SU-DHL-6 (cell line): Measurements from ENCODE around the gene CEP128.

ENCODE experiments used
- H2AFZ ChIP-seq: fragments of 200-600 bp; sonication (generic); 2 replicates; pipeline ENCODE4 v1.6.1; 2014; ENCODE audit warnings: low read depth, mild to moderate bottlenecking, moderate library complexity, mixed read lengths, antibody characterized with exemption, low read length; ENCODE audit not compliant: severe bottlenecking
- H3F3A ChIP-seq: fragments of 200-600 bp; shearing (Covaris generic); 2 replicates; pipeline ENCODE4 v1.6.0; 2016; ENCODE audit warnings: antibody characterized with exemption, mild to moderate bottlenecking; ENCODE audit not compliant: insufficient read depth
- H3K27ac ChIP-seq: fragments of 200-600 bp; sonication (generic); 2 replicates; pipeline ENCODE4 v1.5.1; 2016; ENCODE audit warnings: low read depth, mild to moderate bottlenecking, low read length, moderate library complexity, mixed read lengths
- H3K27me3 ChIP-seq: fragments of 200-600 bp; sonication (generic), shearing (Covaris generic); 2 replicates; pipeline ENCODE4 v1.6.0; 2014; ENCODE audit warnings: mild to moderate bottlenecking, low read length
- H3K36me3 ChIP-seq: fragments of 200-600 bp; sonication (generic); 2 replicates; pipeline ENCODE4 v1.6.1; 2014; ENCODE audit warnings: mild to moderate bottlenecking, low read length, mixed read lengths
- H3K4me2 ChIP-seq: fragments of 300-600, 200-600 bp; shearing (Covaris generic), sonication (generic); 2 replicates; pipeline ENCODE4 v1.6.0; 2014; ENCODE audit warnings: low read length, low read depth, mild to moderate bottlenecking; ENCODE audit not compliant: poor library complexity, severe bottlenecking
- H3K4me3 ChIP-seq: fragments of 200-600 bp; sonication (generic); 2 replicates; pipeline ENCODE4 v1.5.1; 2014; ENCODE audit warnings: antibody characterized with exemption, low read length, mild to moderate bottlenecking, mixed read lengths; ENCODE audit not compliant: insufficient read depth, poor library complexity, severe bottlenecking
- H3K79me2 ChIP-seq: fragments of 200-600 bp; sonication (generic); 2 replicates; pipeline ENCODE4 v1.6.1; 2014; ENCODE audit warnings: mild to moderate bottlenecking, low read length, moderate library complexity; ENCODE audit not compliant: insufficient read depth
- H3K9ac ChIP-seq: fragments of 200-600 bp; sonication (generic); 2 replicates; pipeline ENCODE4 v1.7.0; 2014; ENCODE audit warnings: mild to moderate bottlenecking, low read length
- H3K9me2 ChIP-seq: fragments of 200-600 bp; sonication (generic); replicated peaks from 2 replicates; pipeline ENCODE4 v1.6.1; 2014; ENCODE audit warnings: low read length; ENCODE audit not compliant: insufficient read depth
- H3K9me3 ChIP-seq: fragments of 200-600 bp; sonication (generic); 2 replicates; pipeline ENCODE4 v1.6.1; 2014; ENCODE audit warnings: low read length, mixed read lengths; ENCODE audit not compliant: insufficient read depth
- H4K20me1 ChIP-seq: fragments of 200-600 bp; sonication (generic); 2 replicates; pipeline ENCODE4 v1.6.1; 2014; ENCODE audit warnings: low read depth, mild to moderate bottlenecking, antibody characterized with exemption, low read length, moderate library complexity, mixed read lengths
- EZH2phosphoT487 ChIP-seq: fragments of 200-600 bp; sonication (generic), shearing (Covaris generic); conservative IDR thresholded peaks from 2 replicates; pipeline ENCODE4 v1.6.1; 2018; ENCODE audit warnings: mild to moderate bottlenecking, antibody characterized with exemption, low read length, moderate library complexity, mixed read lengths
- TF ChIP-seq, protein P1 (sequence below): fragments of 200-600 bp; sonication (generic); IDR thresholded peaks from one replicate; pipeline ENCODE4 v1.5.1; 2017; ENCODE audit warnings: antibody characterized with exemption, mild to moderate bottlenecking, low read length, moderate library complexity; ENCODE audit not compliant: insufficient read depth, poor library complexity, severe bottlenecking

The CEP128 gene

DNA sequence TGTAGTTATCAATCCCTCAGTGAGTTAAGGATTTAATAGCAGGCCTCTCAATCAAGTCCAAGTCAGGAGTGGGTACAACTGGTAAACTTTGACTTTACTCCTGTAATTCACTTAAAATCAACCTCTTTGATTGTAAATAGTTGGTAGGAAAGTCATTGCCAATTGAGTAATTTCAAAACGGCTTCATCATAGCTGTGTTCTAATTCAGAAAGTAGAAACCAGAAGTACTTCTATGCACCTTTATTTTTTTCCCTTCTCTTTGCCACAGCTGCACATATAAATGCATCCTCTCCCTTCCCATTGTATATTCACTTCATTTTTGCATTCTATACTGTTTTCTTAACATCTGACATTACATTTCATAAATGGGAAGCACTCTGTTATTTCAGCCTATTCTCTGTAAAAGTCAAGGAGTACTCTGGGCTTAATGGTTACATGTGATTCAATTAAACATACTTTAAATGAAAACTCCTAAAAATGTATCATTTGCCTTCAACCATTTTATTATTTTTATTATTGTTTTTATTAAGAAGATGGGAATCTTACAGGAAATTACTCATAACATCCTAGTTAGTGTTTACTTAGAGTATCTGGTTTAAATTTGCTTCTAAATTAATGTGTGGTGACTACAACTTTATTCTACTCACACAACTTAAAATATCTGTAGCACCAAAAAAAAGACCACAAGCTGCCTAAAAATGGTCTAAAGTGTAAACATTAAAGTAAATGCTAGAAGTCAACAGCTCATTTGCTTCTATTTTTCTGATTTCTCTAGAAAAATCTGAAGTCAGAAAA is 171.2 kb downstream of the CEP128 start:
- no peak overlapping the region for H3K9ac ChIP-seq
- no peaks in the 10 kb centered on the region for H3K27me3 ChIP-seq
- no peaks in the 10 kb centered on the region for H3K9me2 ChIP-seq
- no peaks in the 10 kb centered on the region for H4K20me1 ChIP-seq
- no peak overlapping the region for H3K27ac ChIP-seq
- no peak overlapping the region for H3K4me2 ChIP-seq
- TF ChIP-seq, protein P1, sequence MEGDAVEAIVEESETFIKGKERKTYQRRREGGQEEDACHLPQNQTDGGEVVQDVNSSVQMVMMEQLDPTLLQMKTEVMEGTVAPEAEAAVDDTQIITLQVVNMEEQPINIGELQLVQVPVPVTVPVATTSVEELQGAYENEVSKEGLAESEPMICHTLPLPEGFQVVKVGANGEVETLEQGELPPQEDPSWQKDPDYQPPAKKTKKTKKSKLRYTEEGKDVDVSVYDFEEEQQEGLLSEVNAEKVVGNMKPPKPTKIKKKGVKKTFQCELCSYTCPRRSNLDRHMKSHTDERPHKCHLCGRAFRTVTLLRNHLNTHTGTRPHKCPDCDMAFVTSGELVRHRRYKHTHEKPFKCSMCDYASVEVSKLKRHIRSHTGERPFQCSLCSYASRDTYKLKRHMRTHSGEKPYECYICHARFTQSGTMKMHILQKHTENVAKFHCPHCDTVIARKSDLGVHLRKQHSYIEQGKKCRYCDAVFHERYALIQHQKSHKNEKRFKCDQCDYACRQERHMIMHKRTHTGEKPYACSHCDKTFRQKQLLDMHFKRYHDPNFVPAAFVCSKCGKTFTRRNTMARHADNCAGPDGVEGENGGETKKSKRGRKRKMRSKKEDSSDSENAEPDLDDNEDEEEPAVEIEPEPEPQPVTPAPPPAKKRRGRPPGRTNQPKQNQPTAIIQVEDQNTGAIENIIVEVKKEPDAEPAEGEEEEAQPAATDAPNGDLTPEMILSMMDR: no peak
- TF ChIP-seq EZH2phosphoT487: no peak
- no peaks in the 10 kb centered on the region for H3F3A ChIP-seq
- no peak overlapping the region for H3K4me3 ChIP-seq
- H3K9me3 ChIP-seq: no peaks in the 10 kb centered on the region
- H3K79me2 ChIP-seq: no peaks in the 10 kb centered on the region
- H3K36me3 ChIP-seq: no peaks in the 10 kb centered on the region
- H2AFZ ChIP-seq: no peak overlapping the region

DNA sequence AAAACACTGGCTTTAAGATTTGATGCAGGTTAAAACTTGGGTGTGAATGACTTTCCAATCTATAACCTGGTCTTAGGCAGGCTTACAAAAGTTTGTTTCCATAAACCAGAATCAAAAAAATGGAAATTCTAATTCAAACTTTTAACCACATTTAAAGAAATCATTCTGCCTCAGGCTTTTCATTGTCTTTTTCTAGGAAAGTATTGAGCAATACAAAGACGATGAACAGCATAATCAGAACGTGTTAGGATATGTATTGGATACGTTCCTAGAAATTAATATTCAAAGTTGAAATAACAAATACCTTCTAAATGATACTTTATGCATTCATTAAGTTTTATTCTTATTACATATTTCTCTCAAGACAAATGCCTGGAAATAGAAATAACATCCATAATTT is 172.9 kb downstream of the CEP128 start:
- H3K36me3 ChIP-seq: no peaks in the 10 kb centered on the region
- H3K9me3 ChIP-seq: no peaks in the 10 kb centered on the region
- H3K9ac ChIP-seq: no peak overlapping the region
- no peak overlapping the region for H3K27ac ChIP-seq
- H3F3A ChIP-seq: no peaks in the 10 kb centered on the region
- H2AFZ ChIP-seq: no peak overlapping the region
- TF ChIP-seq, protein P1: no peak
- TF ChIP-seq EZH2phosphoT487: no peak
- no peak overlapping the region for H3K4me2 ChIP-seq
- no peaks in the 10 kb centered on the region for H3K79me2 ChIP-seq
- no peaks in the 10 kb centered on the region for H4K20me1 ChIP-seq
- no peaks in the 10 kb centered on the region for H3K9me2 ChIP-seq
- no peaks in the 10 kb centered on the region for H3K27me3 ChIP-seq
- no peak overlapping the region for H3K4me3 ChIP-seq

DNA sequence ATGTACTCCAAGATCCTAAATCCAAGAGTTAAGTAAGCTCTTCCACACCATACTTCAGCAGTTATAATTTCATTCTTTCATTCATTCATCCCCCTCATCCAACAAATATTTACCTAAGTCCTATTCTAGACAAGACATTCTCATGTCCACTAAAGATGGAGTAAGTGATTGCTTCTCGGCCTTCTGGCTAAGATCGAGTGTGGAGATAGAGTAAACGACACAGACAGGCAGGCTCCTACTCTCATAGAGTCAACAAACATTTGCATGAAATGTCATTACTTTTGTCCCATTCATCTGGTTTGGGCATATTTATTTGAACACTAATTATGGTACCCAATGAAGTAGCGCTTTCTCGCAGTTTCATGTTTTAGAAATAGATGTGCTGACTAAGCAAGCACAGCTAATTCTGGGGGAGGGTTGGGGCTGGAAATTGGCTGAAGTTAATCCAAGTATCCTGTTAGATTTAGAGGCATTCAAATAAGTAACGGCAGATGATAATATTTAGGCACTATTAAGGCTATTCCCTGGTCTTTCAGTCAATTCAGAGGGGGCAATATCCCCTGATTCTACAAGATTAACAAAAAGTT is 176.5 kb downstream of the CEP128 start:
- Histone ChIP-seq H3K9me2 (no peaks in the 10 kb centered on the region), H3K4me3 (no peak overlapping the region), H4K20me1 (no peaks in the 10 kb centered on the region), H3K79me2 (no peaks in the 10 kb centered on the region), H3K36me3 (no peaks in the 10 kb centered on the region), H3K9me3 (no peaks in the 10 kb centered on the region), H3K4me2 (no peak overlapping the region), H3K27ac (no peak overlapping the region), H3F3A (no peaks in the 10 kb centered on the region), H3K27me3 (no peaks in the 10 kb centered on the region), H2AFZ (no peak overlapping the region), H3K9ac (no peak overlapping the region)
- no peak for TF ChIP-seq EZH2phosphoT487
- TF ChIP-seq, protein P1: no peak
